SK-N-DZ (cell line): Measurements from ENCODE around the gene AKAP13.
"Not testable (repeated sequence)": the region's sequence is repeated elsewhere in the genome, so short reads cannot be mapped to it uniquely, and the experiment has no call there.

Experiments used
- DNase-seq: peaks from one replicate; pipeline ENCODE4 v3.0.0-alpha.2; 2015; ENCODE audit warnings: low spot score

AKAP13 gene

DNA sequence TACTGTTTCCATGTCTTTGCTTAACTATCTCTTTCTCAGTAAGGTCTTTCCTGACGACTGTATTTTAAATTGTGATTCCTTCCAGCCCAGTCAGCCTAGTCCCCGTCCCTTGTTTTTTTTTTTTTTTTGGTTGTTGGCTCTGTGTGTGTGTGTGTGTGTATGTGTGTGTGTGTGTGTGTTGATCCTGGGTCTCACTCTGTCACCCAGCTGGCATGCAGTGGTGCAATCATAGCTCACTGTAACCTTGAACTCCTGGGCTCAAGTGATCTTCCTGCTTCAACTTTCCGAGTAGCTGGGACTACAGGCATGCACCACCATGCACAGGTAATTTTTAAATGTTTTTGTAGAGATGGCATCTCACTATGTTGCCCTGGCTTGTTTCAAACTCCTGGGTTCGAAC, 31.3 kb upstream of the AKAP13 start:
- not testable (repeated sequence) for DNase-seq

DNA sequence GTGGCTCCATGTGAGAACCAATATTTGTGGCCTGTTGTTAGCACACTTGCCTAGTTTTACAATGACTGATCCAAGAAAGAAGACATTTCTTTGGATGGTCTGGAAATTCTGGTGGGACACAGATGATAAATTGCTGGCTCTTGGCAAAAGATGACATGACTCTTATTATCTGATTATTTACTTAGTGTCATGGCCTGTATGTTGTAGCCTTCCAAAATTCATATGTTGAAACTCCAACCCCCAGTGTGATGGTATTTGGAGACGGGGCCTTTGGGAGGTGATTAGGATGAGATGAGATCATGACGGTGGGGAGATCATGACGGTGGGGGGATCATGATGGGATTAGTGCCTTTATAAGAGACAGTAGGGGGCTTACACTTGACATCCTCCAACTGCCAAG, 30.0 kb upstream of the AKAP13 start:
- DNase-seq = no peak

DNA sequence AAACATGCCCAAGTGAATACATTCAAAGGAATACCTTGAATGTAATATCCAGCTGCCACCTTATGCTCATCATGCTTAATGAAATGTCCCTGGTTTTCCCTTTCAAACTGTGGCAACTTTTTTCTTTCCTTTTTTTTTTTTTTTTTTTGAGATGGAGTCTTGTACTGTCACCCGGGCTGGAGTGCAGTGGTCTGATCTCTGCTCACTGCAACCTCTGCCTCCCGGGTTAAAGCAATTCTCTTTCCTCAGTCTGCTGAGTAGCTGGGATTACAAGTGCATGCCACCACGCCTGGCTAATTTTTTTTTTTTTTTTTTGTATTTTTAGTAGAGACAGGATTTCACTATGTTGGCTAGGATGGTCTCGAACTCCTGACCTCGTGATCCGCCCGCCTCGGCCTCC, 28.9 kb upstream of the AKAP13 start:
- DNase-seq = not testable (repeated sequence)

DNA sequence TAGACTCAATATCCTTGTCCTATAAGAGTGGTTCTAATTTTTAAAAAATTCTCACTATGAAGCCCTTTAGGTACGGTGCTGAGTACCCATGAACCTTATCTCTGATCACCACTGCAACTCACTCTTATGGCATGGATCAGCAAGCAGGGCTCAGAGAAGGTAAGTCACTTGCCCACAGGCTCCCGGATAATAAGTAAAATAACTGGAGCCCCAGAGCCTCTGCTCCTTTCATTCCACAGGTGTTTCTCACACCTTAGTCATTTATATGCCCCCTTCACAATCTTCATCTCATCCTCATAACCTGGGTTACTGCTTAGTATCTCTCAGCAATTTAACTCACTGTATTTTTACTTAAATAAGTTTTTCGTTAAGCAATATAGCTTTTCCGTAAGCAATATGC, 28.4 kb upstream of the AKAP13 start:
- DNase-seq = no peak

DNA sequence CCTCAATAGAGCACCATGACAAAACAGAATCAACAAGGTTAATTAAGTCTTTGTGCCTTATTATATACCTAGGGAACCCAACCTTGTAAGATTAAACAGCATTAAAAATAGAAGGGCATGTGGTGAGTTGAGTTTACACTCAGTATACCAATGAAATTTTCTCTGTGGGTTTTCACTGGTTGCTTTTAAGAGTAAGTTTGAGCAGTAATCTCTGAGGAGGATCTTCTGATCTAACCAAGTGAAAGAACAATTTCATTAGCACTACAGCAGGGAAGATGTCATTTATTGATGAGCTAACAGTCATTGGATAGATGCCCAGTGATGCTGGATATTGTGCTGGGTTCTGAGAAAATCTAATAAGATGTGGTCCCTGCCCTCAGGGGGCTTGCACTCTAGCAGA, 26.9 kb upstream of the AKAP13 start:
- no peak for DNase-seq

DNA sequence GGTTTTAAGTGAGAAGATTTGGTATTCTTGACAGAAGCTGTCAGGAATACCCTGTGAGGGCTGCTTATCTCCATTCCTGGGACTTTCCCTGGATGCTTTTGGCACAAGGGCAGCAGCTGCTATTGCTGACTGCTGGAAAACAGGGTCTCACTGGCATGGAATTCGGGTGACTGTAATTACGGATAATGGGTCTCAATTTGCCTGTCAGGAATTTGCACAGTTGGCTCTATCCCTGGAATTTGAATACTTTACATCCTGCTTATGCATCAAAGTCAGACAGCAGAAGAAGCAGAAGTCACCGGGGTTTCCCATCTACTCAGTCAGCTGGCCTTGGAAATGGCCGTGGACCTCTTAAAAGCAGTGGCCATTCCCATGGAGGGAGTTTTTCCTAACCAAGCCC, 25.9 kb upstream of the AKAP13 start:
- DNase-seq = no peak

DNA sequence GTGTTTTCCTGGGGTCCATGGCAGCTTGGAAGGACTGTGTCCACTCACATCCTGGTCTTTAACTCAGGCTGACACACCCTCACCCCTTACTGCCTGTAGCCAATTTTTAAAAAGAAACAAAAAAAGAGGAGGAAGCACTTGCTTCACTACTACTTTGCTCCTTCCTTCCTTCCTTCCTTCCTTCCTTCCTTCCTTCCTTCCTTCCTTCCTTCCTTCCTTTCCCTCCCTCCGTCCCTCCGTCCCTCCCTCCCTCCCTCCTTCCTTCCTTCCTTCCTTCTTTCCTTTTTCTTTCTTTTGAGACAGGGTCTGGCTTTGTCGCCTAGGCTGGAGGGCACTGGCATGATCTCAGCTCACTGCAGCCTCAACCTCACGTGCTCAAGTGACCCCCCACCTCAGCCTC, 25.5 kb upstream of the AKAP13 start:
- no peak for DNase-seq

DNA sequence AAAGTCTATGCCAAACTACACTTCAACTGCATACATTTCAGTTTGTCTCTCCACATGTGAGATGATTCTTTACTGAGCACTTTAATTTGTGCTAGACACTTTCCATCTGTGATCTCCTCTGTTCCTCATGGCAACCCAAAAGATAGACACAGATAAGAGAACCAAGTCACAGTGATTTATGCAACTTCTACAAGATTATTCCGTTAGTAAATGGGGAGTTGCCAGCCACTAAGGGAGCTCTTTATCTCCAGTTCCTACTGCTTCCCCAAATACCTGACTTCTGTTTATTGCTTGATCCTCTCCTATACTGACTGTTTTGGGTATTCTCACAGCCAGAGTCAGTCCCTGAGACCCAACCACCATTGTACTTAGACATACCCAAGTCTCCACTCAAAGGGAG, 24.1 kb upstream of the AKAP13 start:
- DNase-seq = no peak

DNA sequence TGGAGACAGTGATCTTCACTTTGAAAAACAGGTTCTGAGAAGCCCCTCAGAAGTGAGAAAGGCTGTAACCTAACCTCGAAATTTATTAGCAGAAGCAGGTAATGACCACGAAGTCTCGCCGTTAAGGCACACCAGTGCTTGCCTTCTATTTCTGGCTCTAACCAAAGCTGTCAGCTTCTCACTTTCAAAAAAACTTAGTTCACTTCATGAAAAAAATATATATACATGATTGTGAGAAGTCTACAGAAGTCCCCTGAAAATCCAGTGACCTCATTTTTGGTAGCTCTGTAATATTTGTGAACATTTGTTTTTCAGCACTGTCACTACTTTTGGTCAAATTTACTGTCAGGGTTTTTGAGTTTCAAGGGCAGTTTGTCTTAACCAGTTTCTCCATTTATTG, 19.1 kb upstream of the AKAP13 start:
- DNase-seq = no peak

DNA sequence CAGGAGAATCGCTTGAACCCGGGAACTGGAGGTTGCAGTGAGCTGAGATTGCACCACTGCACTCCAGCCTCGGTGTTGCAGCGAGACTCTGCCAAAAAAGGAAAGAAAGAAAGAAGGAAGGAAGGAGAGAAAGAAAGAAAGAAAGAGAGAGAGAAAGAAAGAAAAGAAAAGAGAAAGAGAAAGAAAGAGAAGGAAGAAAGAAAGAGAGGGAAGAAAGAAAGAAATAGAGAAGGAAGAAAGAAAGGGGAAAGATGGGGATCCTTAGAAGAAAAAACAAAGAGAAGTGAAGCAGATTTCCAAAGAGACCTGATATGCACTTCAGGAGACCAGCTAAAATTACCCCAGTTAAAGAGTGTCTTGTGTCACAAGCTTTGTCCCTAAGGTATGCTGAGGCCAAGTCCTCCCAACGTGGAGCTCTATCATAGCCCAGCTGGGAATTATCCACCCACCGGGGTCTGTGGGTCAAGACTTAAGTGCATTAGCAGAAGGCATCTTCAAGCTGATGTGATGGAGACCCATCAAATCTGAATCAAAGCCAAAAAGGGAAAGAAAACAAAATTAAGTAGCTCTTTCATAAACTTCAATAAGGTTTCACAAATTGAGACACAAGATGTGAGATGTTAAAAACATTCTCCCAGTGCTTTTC, 17.8 kb upstream of the AKAP13 start:
- DNase-seq = no peak

DNA sequence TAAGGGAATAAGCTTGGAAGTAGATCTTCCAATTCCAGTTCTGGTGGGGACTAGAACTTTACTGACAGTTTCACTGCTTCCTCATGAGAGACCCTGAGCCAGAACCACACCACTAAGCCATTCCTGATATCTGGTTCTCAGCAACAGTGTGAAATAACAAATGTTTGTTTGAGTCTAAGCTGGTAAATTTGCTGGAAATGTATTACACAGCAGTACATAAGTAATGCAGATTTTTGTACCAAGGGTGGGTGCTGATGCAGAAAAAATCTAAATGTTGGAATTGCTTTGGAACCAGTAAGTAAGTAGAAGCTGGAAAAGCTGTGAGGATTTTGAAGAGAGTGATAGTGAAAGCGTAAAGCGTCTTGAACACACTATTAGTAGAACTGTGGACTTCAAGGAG, 14.4 kb upstream of the AKAP13 start:
- no peak for DNase-seq

DNA sequence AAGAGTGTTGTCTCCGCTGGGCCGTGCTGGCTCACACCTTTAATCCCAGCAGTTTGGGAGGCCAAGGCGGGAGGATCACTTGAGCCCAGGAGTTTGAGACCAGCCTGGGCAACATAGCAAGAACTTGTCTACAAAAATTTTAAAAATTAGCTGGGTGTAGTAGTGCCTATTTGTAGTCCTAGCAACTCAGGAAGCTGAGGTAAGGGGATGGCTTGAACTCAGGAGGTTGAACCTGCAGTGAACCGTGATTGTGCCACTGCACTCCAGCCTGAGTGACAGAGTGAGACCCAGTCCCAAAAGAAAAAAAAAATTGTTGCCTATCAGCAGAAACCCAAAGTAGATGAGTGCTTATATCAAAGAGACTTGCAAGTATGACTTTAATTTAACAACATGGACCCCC, 12.7 kb upstream of the AKAP13 start:
- DNase-seq = no peak

DNA sequence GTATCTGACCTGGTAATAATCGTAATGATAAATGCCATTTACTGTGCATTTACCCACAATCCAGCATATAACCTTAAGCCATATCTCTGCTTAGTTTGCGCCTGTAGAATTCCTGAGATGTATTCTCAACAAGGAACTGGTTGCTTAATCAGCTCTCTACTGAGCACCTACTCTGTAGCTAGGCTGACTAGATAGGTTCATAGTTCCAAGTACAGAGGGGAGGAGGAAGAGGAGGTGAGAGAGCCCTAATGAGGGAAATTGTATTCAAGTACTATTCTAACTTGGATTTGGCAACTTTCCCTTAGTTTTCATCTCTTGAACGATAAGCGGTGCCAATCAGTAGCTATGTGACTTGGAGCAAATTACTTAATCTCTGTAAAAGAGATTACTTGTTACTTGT, 5.6 kb upstream of the AKAP13 start:
- DNase-seq = no peak

DNA sequence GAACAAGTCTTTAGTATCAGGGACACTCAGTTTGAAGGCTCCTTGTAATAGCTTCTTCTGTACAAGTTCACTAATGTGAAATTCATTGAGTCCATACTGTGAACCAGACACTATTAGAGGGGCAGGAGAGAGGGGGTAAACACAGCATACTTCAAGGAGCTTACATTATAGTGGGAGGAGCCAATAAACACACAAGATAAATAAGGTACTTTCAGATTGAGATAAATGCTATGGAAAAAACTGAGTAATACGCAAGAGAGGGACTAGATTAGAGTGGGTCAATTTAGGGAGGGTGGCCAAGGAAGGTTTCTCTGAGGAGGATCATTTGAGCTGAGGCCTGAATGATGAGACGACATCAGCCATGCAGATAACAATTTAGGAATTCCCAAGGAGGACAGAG, 3.1 kb upstream of the AKAP13 start:
- DNase-seq = no peak

DNA sequence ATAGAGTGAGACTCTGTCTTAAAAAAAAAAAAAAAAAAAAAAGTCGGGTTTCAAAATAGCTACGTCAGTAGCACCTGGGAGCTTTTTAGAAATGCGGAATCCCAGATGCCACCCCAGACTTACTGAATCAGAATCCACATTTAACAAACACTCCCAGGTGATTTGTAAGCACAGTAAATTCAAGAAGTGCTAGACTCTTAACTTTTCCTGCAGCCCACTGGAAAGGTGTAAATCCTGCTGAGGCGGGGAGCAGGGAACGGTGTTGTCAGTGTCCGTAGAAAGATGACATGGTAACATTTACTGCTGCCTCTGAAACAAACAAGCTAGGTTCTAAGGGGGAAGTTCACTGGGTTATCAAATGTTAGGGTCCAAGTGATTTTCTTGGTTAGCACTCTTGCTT, 2.4 kb upstream of the AKAP13 start:
- DNase-seq = no peak

DNA sequence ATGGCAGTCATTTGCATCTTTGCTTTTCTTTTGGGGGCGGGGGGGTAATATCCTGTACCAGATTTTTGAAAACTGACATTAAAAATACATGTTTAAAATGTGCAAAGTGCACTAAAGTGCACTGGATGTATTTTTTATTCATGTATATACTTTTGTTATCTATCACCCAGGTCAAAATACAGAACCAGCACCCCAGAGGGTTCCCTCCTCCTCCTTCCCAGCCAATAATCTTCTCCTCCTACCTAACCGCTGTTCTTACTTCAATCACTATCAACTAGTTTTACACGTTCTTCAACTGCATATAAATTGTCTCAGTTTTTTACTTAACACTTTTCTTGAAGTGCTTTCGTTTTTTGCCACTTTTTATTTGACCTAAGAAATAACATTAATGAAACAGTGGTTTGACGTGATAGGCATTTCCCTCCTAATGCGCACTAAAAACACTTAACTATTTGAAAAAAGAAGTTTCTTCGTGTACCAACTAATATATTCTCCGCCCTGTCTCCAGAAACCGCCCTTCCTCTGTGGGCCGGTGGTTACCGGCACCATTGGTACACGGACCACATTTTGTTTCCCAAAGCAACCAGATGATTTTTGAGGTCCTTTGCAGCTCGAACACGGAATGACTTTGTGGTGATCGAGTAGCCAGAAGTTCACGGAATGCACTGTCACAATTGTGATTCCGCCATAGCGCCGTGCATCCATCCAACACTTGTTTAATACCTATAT, 836 bp upstream of the AKAP13 start:
- no peak for DNase-seq

DNA sequence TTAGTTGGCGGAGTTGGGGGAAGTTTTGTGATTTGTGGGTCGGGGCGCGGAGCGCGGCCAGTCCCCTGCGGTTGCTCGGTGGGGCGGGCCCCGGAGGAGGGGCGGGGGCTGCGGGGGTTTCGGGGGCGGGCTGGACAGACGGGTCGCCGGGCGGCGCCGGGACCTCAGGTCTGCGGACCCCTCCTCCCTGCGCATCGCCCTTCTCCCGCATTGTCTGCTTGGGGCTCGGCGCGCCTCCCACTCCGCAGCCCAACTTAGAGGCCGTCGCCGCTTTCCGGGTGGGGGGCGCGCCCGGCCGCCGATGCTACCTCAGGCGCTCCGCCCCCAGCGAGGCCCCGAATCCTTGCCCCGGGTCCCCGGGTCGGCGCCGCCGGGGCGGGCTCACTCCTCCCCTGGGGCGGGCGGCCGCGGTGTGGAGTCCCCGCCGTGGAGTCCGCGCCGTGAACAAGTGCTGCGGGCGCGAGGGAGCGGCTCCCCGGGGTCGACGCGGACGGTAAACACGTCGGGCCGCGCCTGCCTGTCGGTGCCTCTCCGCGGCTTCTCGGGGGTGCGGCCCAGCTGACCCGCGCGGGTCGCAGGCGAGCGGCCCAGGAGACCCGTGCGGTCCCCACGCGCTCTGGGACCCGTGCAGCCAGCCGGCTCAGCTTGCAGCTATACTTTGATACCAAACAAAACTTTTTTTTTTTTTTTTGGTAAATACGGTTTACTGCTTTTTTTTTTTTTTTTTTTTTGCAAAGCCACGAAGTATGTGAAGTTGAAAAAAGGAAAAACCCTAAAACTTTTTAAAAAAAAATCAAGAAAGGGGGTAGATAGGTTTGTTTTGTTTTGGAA, 624 bp downstream of the AKAP13 start:
- DNase-seq = no peak

DNA sequence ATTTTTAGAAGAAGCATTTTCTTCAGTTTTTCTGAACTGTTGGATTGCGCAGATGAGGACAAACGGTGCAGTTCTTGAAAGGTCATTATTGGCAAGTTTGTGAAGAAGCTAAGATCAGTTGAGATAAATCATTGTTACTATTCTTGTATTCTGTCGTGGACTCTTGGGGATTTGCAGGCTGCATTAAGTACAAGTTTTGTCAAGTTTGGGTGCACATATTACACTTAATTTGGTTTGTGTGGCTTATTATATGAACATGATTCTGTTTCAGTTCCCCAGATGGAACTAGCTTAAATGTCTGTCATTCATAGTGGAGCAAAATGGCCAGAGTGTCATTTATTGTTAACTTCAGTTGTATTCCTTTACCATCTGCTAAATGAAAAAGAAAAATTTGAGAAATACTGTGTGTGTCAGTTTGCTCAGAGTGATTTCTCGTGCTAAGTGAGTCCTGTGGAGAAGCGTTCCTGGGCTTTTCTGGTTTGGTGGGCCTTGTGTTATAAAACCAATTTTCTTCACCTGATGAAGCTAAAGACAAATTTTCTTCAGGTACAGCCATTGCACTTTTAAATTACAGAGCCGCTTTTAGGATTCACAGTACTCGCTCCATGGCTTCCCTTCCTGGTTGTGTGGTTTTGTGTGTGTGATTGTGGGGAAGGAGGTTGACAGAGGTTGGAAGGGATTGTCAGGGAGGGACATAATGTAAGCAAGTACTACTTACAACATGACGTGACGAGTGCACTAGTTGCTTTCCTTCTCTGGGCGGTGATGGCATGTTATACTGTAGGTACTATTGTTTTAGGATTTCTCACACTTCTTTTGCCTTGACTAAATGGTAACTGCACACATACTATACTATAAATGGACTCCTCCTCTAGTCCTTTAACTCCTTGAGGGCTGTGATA, 1.7 kb downstream of the AKAP13 start:
- DNase-seq = no peak

DNA sequence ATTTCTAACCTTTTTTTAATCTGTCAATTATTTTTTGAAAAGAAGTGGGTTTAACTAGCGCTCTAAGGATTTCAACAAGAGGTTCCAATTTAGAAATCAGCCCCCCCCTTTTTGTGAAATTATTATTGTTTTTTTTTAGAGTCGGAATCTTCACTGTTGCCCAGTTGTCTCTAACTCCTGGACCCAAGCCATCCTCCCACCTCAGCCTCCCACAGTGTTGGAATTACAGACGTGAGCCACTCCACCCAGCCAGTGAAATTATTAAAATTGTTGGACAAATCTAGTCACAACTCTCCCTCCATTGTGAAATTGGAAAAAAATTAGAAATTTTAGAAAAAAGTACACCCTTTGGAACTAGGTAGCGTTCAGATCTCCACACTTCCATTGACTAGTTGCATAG, 2.5 kb downstream of the AKAP13 start:
- DNase-seq = no peak

DNA sequence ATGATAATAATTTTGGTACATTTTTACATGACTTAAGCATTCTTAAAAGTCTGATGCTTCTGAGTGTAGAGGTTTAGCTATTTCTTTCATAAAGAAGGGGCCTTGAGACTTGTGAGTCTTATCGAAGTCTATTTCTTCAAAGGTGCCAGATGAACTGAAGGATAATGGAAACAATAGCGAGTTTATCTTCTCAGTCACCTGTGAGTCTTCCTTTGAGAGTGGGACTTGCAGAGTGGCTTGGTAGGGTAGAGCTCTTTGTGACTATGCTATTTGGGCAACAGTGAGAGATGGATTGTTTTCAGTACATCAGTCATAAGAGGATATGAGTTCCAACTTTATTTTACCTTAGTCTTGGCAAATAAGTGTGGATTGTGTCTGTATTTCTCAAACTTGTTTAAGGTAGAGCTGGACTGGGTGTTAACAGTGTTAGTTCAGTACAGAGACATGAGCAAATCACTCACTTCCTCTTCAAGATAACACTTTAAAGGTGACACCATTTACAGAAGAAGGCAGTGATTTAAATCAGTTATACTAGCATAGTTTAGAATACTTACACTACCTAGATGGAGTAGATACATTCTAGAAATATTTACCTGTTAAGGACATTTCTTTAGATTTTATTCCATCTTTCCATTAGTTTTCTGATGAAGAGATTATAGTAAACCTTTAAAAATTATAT, 3.2 kb downstream of the AKAP13 start:
- no peak for DNase-seq

DNA sequence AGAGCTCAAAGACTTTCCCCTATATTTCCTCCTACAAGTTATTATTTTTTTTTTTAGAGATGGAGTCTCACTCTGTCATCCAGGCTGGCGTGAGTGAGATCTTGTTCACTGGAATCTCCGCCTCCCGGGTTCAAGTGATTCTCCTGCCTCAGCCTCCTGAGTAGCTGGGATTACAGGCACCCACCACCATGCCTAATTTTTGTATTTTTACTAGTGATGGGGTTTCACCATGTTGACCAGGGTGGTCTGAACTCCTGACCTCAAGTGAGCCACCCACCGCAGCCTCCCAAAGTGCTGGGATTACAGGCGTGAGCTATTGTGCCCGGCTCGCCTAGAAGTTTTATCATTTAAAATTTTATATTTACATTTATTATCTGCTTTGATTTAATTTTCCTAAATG, 5.9 kb downstream of the AKAP13 start:
- DNase-seq = no peak
